ENCODE measurements around the gene FAM170A.

Gene FAM170A, protein sequence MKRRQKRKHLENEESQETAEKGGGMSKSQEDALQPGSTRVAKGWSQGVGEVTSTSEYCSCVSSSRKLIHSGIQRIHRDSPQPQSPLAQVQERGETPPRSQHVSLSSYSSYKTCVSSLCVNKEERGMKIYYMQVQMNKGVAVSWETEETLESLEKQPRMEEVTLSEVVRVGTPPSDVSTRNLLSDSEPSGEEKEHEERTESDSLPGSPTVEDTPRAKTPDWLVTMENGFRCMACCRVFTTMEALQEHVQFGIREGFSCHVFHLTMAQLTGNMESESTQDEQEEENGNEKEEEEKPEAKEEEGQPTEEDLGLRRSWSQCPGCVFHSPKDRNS

DNA sequence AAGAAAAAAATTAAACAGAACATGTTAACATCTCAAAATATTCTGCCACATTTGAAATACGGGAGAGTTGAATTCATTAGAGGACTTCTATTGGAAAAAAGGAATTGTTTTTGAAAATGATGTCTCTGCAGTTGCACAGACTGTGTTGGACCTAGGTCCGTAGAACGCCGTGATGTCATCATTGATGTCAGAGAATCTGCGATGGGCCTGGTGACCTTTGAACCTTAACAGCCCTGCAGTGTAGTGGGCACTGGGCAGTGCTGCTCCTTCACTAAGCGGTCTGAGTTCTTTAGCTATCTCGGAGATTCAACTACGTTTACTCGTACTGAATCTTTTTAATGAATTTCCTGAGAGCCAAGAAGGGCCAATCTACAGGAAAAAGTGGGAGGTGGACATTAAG is at the start of gene FAM170A:
Gene FAM170A, plus strand, starts transcription at position 220 of the 400 bp plus-strand sequence. CDS start 211 bp downstream, outside the sequence.
- no peaks in the 10 kb centered on the region for H3K4me1 ChIP-seq (ENCODE audit: insufficient read depth, poor library complexity, severe bottlenecking)
- H3K4me3 ChIP-seq (ENCODE audit: severe bottlenecking): no peak within 1 kb of the TSS
- H3K27me3 ChIP-seq (ENCODE audit: insufficient read depth, poor library complexity, severe bottlenecking): no peaks in the 10 kb centered on the region
- TF ChIP-seq, protein P1, sequence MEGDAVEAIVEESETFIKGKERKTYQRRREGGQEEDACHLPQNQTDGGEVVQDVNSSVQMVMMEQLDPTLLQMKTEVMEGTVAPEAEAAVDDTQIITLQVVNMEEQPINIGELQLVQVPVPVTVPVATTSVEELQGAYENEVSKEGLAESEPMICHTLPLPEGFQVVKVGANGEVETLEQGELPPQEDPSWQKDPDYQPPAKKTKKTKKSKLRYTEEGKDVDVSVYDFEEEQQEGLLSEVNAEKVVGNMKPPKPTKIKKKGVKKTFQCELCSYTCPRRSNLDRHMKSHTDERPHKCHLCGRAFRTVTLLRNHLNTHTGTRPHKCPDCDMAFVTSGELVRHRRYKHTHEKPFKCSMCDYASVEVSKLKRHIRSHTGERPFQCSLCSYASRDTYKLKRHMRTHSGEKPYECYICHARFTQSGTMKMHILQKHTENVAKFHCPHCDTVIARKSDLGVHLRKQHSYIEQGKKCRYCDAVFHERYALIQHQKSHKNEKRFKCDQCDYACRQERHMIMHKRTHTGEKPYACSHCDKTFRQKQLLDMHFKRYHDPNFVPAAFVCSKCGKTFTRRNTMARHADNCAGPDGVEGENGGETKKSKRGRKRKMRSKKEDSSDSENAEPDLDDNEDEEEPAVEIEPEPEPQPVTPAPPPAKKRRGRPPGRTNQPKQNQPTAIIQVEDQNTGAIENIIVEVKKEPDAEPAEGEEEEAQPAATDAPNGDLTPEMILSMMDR (IDR thresholded peaks at IDR 0.05; ENCODE audit: poor library complexity, severe bottlenecking): no peak
- DNase-seq (ENCODE audit: low spot score): no peak
- ATAC-seq (ENCODE audit: low read depth): no peak
- H3K27ac ChIP-seq (ENCODE audit: poor library complexity, severe bottlenecking): no peak within 1 kb of the TSS
- no peaks in the 10 kb centered on the region for H3K36me3 ChIP-seq (ENCODE audit: low read depth)
- H3K9me3 ChIP-seq (ENCODE audit: severe bottlenecking): no peaks in the 10 kb centered on the region

DNA sequence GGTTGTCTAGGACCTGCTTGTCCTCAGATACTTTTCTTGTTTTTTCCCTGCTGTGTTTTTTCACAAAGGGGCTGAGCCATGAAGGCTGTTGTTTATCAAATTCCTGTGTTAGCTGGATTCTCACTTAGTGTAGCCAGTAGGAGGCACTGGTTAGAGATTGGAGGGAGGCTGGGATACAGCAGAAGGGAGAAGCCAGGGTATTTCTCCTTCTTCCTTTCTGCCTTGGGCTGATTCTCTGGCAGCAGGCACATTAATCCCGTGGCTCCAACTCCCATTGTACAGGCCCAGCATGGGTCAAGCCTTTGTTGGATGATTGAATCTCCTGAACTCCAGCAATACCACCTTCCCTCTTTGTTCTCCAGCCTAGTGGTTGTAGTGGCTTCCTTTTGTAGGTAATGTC is 46.4 kb upstream of the FAM170A start:
- Histone ChIP-seq H3K4me3 (ENCODE audit: severe bottlenecking) (no peak overlapping the region), H3K27me3 (ENCODE audit: insufficient read depth, poor library complexity, severe bottlenecking) (peaks cover 6% of the 10 kb centered on the region)

DNA sequence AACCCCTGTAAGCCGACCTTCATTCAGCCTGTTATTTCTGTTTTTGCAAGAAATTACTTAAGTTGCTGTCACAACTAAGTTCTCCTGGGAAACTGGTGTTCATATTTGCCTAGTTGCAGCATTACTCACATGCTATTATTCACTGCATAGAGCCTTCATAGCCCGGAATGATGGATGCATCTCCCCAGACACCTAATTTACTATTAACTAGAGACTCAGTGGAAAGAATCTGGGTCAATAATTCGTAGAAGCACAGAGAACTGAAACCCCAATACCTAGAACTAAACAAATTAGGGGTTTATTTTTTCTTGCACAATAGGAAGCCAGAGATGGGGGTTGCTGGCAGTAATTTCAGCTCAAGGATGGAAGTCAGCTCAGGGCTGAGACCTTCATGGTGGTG is 45.7 kb upstream of the FAM170A start:
- Histone ChIP-seq H3K27ac (ENCODE audit: poor library complexity, severe bottlenecking) (no peak overlapping the region), H3K4me1 (ENCODE audit: insufficient read depth, poor library complexity, severe bottlenecking) (no peaks in the 10 kb centered on the region), H3K4me3 (ENCODE audit: severe bottlenecking) (no peak overlapping the region), H3K36me3 (ENCODE audit: low read depth) (no peaks in the 10 kb centered on the region), H3K9me3 (ENCODE audit: severe bottlenecking) (no peaks in the 10 kb centered on the region), H3K27me3 (ENCODE audit: insufficient read depth, poor library complexity, severe bottlenecking) (peaks cover 11% of the 10 kb centered on the region)
- TF ChIP-seq, protein P1 (IDR thresholded peaks at IDR 0.05; ENCODE audit: poor library complexity, severe bottlenecking): no peak
- DNase-seq (ENCODE audit: low spot score) (no peak), ATAC-seq (ENCODE audit: low read depth) (no peak)

More for the DNA sequence above, 46.4 kb upstream of the FAM170A start:
- ATAC-seq (ENCODE audit: low read depth) (no peak), DNase-seq (ENCODE audit: low spot score) (no peak)
- Histone ChIP-seq H3K27ac (ENCODE audit: poor library complexity, severe bottlenecking) (no peak overlapping the region), H3K36me3 (ENCODE audit: low read depth) (no peaks in the 10 kb centered on the region), H3K4me1 (ENCODE audit: insufficient read depth, poor library complexity, severe bottlenecking) (no peaks in the 10 kb centered on the region), H3K9me3 (ENCODE audit: severe bottlenecking) (no peaks in the 10 kb centered on the region)
- TF ChIP-seq, protein P1 (IDR thresholded peaks at IDR 0.05; ENCODE audit: poor library complexity, severe bottlenecking): no peak

DNA sequence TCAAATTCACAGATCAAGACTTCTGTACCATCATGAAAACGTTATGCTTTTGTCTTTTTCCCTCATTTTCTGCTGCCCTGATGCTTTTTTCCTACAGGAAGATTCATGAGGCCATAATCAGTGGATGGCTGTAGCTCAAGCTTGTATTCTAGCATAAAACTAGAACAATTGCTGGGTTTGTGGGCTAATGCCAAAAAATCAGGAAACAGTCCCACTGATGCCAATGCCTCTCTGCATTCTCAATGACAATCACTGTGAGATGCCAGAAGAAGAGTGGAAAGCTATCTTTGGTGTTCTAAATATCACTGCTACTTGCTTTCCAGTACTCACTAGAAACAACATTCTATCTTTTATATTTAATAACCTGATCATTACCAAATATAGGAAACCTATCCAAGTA is 33.3 kb upstream of the FAM170A start:
- ATAC-seq (ENCODE audit: low read depth) (no peak), DNase-seq (ENCODE audit: low spot score) (no peak)
- Histone ChIP-seq H3K4me1 (ENCODE audit: insufficient read depth, poor library complexity, severe bottlenecking) (no peaks in the 10 kb centered on the region), H3K9me3 (ENCODE audit: severe bottlenecking) (no peaks in the 10 kb centered on the region), H3K27ac (ENCODE audit: poor library complexity, severe bottlenecking) (no peak overlapping the region), H3K27me3 (ENCODE audit: insufficient read depth, poor library complexity, severe bottlenecking) (no peaks in the 10 kb centered on the region), H3K36me3 (ENCODE audit: low read depth) (no peaks in the 10 kb centered on the region), H3K4me3 (ENCODE audit: severe bottlenecking) (no peak overlapping the region)
- TF ChIP-seq, protein P1 (IDR thresholded peaks at IDR 0.05; ENCODE audit: poor library complexity, severe bottlenecking): no peak

DNA sequence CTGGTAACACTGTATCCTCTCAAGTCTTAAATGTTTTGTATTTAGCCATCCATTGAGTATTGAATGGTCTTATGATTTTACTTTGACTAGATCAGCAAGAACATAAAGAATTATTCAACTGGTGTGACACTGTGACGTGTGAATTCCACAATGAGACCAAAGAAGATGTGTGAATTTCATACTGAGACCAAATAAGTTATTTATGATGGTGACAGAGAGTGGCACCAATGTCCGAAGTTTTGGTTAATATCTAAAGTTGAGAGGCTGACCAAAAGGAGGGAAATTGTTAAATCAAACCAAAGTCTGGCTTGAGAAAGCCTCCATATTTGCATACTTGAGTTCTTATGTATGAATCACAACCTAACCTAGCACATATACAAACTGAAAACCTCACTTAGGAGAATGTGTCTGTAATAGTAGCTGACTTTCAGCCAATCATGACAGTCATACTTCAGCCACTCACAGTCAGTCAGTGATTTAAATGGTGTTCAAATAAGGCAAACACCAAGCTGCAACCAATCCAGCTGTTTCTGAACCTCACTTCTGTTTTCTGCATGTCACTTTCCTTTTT is 31.5 kb upstream of the FAM170A start:
- no peaks in the 10 kb centered on the region for H3K27me3 ChIP-seq (ENCODE audit: insufficient read depth, poor library complexity, severe bottlenecking)
- no peaks in the 10 kb centered on the region for H3K9me3 ChIP-seq (ENCODE audit: severe bottlenecking)
- DNase-seq (ENCODE audit: low spot score): no peak
- H3K36me3 ChIP-seq (ENCODE audit: low read depth): no peaks in the 10 kb centered on the region
- no peaks in the 10 kb centered on the region for H3K4me1 ChIP-seq (ENCODE audit: insufficient read depth, poor library complexity, severe bottlenecking)
- TF ChIP-seq, protein P1 (IDR thresholded peaks at IDR 0.05; ENCODE audit: poor library complexity, severe bottlenecking): no peak
- no peak overlapping the region for H3K4me3 ChIP-seq (ENCODE audit: severe bottlenecking)
- ATAC-seq (ENCODE audit: low read depth): no peak
- no peak overlapping the region for H3K27ac ChIP-seq (ENCODE audit: poor library complexity, severe bottlenecking)

Measured in RWPE2 (cell line).